Stimulated activated naive B cell treated with anti-CD40 and anti-IgM and Interleukin-4, amounts not matched to agents 10 μg/mL and 1 μg/mL and 100 μg/mL, for 72 hours (primary cell): ENCODE results near the gene LIMS1.
"Not testable (repeated sequence)": the region's sequence is repeated elsewhere in the genome, so short reads cannot be mapped to it uniquely, and the experiment has no call there.

Experiments
- ATAC-seq, 2 donors: fragments of 150-1000 bp; cut with Tn5 transposase; replicated peaks; 2 replicates each; pipeline ENCODE4 v1.10.0; 2021; ENCODE audit warnings: moderate library complexity in 1 of 2
- DNase-seq: peaks from one replicate; pipeline ENCODE4 v3.0.0; 2021
- H3K27ac Mint-ChIP-seq: one replicate; pipeline ENCODE4 v1.8.0; 2022; ENCODE audit warnings: mild to moderate bottlenecking, mixed read lengths
- H3K27me3 Mint-ChIP-seq, 2 donors: one replicate each; pipeline ENCODE4 v1.8.0; 2022; ENCODE audit warnings: mixed read lengths in 2 of 2
- H3K36me3 Mint-ChIP-seq, 2 donors: one replicate each; pipeline ENCODE4 v1.8.0; 2022; ENCODE audit warnings: mixed read lengths in 2 of 2, mild to moderate bottlenecking in 1 of 2
- H3K4me1 Mint-ChIP-seq, 2 donors: one replicate each; pipeline ENCODE4 v1.8.0; 2022; ENCODE audit warnings: mixed read lengths in 2 of 2, mild to moderate bottlenecking in 1 of 2
- H3K4me3 Mint-ChIP-seq, 2 donors: one replicate each; pipeline ENCODE4 v1.8.0; 2022; ENCODE audit warnings: mild to moderate bottlenecking in 2 of 2, mixed read lengths in 2 of 2, moderate library complexity in 1 of 2
- H3K9me3 Mint-ChIP-seq, 2 donors: one replicate each; pipeline ENCODE4 v1.8.0; 2022; ENCODE audit warnings: mixed read lengths in 2 of 2, mild to moderate bottlenecking in 1 of 2

The LIMS1 gene

DNA sequence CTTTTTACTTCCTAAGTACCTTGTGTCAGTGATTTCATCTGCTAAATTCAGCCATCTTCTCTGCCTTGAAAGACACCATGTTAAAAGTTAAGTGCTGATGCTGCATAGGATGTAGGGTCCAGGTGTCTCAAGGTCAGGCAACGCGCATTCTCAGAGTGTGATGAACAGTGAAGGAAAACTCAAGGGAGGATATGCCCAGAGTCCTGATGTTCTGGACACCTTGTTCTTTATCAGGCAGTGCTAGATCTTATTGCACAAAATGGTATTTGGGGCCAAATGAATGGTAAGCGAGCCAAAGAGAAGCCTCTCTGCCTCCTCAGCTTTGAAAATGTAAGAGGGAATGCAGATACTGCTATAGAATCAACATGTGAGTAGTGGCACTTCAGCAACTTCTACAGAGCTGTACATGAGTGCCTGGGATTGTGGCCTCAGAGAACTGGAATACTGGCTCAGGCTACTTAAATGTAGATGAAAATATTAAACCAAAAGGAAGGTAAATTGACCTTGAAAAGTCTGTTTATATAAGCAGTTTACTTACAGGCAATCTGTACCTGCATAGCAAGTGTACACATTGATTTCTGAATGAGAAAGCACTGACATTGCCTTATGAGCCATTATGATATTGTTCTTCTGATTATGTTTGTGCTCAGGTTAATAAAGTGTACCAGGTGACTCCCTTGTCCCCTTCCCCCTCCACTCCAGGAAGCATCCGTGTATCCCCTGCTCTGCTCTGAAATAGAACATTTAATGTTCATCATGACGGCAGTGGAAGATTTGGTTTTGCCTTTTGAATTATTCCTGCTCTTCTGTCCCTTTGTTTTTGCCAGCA is 98.3 kb downstream of the LIMS1 start:
- peak overlapping the region; percentile 47 for H3K27ac Mint-ChIP-seq
- H3K9me3 Mint-ChIP-seq, result no peaks in the 10 kb centered on the region
- ATAC-seq (no peak), DNase-seq (no peak)
- H3K4me3 Mint-ChIP-seq, result no peak overlapping the region
- peaks cover 9 to 12% of the 10 kb centered on the region in 2 donors for H3K36me3 Mint-ChIP-seq
- H3K27me3 Mint-ChIP-seq, result no peaks in the 10 kb centered on the region
- peaks cover 39 to 91% of the 10 kb centered on the region in 2 donors for H3K4me1 Mint-ChIP-seq

DNA sequence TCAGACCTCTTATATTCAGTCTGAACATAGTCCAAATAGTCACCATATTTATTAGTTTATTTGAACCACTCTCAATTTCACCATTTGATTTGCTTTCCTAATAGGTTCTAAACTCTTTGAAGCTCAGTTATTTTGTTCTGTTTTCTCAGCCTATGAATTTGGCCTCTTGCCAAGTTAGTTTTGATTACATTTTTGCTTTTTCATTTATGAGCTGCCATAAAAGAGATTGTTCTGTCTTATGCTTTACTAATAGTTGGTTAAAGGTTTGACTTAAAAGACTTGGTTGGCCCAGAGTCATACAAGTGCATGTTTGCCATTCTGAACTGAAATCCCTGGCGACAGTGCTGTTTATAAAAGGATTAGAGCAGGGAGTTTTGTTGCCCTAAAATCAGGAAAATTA is 99.1 kb downstream of the LIMS1 start:
- Mint-ChIP-seq H3K27me3 (no peaks in the 10 kb centered on the region), H3K27ac (no peak overlapping the region), H3K4me3 (no peak overlapping the region), H3K36me3 (peaks cover 12 to 14% of the 10 kb centered on the region in 2 donors), H3K9me3 (no peaks in the 10 kb centered on the region), H3K4me1 (peaks cover 40 to 93% of the 10 kb centered on the region in 2 donors)
- DNase-seq (no peak), ATAC-seq (no peak)

DNA sequence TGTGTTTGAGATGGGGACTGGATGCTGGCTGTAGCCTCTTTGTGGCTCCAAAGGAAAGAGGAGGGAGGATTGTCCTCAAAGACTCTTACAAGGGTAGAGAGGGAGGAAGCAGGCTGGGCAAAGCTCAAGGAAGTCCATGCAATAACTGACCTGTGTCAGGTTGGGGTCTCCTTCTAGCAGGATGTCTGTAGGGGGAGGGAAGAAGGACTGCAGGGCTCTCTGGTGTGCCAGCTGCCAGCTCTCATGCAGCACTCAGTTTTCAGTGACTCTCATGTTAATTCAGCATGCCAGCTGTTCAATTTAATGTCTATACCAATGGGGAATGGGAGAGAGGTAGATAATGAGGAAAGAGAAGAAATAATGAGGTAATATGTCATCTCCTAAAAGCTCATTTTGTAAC is 99.7 kb downstream of the LIMS1 start:
- DNase-seq (no peak), ATAC-seq (no peak)
- H3K27me3 Mint-ChIP-seq, result no peaks in the 10 kb centered on the region
- no peak overlapping the region for H3K4me3 Mint-ChIP-seq
- H3K27ac Mint-ChIP-seq, result no peak overlapping the region
- H3K4me1 Mint-ChIP-seq, result peaks cover 38 to 87% of the 10 kb centered on the region in 2 donors
- no peaks in the 10 kb centered on the region for H3K9me3 Mint-ChIP-seq
- H3K36me3 Mint-ChIP-seq, result peaks cover 10 to 14% of the 10 kb centered on the region in 2 donors

- Mint-ChIP-seq H3K9me3 (no peaks in the 10 kb centered on the region), H3K4me3 (no peak overlapping the region), H3K27me3 (no peaks in the 10 kb centered on the region), H3K4me1 (peaks cover 31 to 82% of the 10 kb centered on the region in 2 donors), H3K36me3 (peaks cover 8 to 11% of the 10 kb centered on the region in 2 donors), H3K27ac (peak overlapping the region; percentile 31)
- no peak for DNase-seq
- ATAC-seq, result no peak
Measured at GRCh38 chr2:108634576-108635160, 100.4 kb downstream of the LIMS1 start.

DNA sequence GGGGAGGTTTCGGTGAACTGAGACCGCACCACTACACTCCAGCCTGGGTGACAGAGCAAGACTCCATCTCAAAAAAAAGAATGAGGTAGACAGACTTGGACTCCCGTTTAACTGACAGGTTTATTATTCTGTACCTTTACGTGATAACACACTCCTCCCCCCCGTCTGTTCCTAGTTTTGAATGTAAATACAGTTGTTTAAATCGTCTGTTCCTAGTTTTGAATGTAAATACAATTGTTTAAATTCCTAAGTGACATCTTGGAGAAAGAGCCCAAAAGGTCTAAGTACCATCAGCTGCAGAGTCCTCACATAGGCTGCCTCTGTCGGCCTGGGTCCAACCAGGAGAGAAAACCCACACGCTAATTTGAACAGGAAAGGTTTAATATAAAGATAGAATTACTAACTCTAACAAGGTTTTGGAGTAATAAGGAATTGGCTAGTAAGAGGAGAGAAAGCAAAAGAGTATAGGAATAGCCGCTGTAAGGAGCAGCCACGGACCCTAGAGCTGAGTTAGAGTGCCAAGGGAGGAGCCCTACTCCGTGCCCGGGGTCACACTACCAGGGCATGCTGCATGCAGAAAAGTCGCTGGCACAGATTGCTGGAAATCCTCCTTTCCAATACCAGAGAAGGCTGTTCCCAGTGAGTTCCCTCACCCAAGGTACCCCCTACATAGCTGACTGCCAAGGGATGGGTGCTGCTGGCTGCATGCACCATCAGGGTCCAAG is 101.5 kb downstream of the LIMS1 start:
- DNase-seq, result no peak
- no peaks in the 10 kb centered on the region for H3K9me3 Mint-ChIP-seq
- peaks cover 8% of the 10 kb centered on the region in 2 donors for H3K36me3 Mint-ChIP-seq
- H3K27ac Mint-ChIP-seq, result no peak overlapping the region
- peaks cover 35 to 82% of the 10 kb centered on the region in 2 donors for H3K4me1 Mint-ChIP-seq
- H3K27me3 Mint-ChIP-seq, result no peaks in the 10 kb centered on the region
- no peak overlapping the region for H3K4me3 Mint-ChIP-seq
- ATAC-seq, result peak; percentile 1

DNA sequence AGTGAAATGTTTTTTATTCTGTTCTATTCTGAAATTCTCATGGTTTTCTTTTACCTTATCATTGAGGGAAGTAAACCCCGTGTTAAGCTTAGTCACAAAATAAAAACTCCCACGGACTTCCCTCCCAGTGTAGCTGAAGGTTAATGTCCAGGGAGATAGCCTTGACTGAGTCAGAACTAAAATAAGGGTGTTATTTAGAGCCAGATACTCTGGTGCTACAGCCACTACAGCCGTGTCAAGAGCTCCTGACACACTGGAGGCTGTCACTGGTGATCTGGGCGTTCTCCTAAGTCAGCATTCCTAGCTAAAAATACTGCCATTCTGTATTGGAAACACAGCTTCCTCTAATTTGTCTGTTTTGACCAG is 103.0 kb downstream of the LIMS1 start:
- peaks cover 8% of the 10 kb centered on the region in 2 donors for H3K36me3 Mint-ChIP-seq
- peak overlapping the region; percentile 29 to 50 for H3K4me3 Mint-ChIP-seq
- peaks cover 35 to 80% of the 10 kb centered on the region in 2 donors for H3K4me1 Mint-ChIP-seq
- ATAC-seq (peak; percentile 86 to 90), DNase-seq (no peak)
- no peaks in the 10 kb centered on the region for H3K9me3 Mint-ChIP-seq
- no peaks in the 10 kb centered on the region for H3K27me3 Mint-ChIP-seq
- peak overlapping the region; percentile 42 for H3K27ac Mint-ChIP-seq

DNA sequence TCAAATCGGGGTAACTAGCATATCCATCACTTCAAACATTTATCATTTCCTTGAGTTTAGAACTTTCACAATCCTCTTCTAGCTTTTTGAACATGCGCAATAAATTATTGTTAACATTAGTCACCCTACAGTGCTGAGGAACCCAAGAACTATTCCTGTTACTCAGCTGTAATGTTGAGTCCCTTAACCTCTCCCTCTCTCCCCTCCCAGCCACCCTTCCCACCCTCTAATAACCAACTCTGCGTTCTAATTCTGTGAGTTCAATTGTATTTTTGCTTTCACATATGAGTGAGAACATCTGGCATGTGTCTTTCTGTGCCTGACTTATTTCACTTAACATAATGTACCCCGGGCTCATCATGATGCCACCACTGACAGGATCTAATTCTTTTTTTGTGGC is 106.5 kb downstream of the LIMS1 start:
- Mint-ChIP-seq H3K9me3 (peaks cover 0 to 4% of the 10 kb centered on the region in 2 donors), H3K4me1 (peaks cover 27 to 51% of the 10 kb centered on the region in 2 donors), H3K36me3 (peaks cover 18 to 19% of the 10 kb centered on the region in 2 donors), H3K27ac (peak overlapping the region; percentile 39), H3K4me3 (no peak overlapping the region), H3K27me3 (no peaks in the 10 kb centered on the region)
- ATAC-seq (no peak), DNase-seq (no peak)

DNA sequence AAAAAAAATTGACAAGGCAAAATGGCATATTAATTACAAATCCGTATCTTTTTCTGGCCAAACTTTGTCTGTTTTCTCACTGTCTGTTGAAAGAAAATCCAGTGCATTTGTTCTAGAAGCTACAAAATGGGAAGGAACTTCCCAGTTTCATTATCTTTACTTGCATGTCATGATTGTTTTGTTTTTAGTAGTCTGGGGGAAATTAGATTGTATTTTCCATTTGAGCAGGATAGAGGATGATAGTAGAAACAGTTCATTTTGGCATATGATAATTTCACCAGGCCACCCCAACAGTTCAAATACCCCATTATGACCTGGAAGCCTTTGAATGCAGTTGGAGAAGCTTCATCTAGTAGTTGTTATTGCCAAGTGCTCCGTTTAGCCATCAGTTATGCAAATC is 107.5 kb downstream of the LIMS1 start:
- Mint-ChIP-seq H3K4me1 (peaks cover 24 to 41% of the 10 kb centered on the region in 2 donors), H3K27ac (no peak overlapping the region), H3K4me3 (peak overlapping the region in 1 of 2 donors; percentile 1), H3K9me3 (peaks cover 3 to 7% of the 10 kb centered on the region in 2 donors), H3K36me3 (peaks cover 24 to 25% of the 10 kb centered on the region in 2 donors), H3K27me3 (no peaks in the 10 kb centered on the region)
- DNase-seq (no peak), ATAC-seq (no peak)

- peaks cover 17 to 25% of the 10 kb centered on the region in 2 donors for H3K4me1 Mint-ChIP-seq
- no peaks in the 10 kb centered on the region for H3K27me3 Mint-ChIP-seq
- DNase-seq (no peak), ATAC-seq (no peak)
- peaks cover 20 to 24% of the 10 kb centered on the region in 2 donors for H3K36me3 Mint-ChIP-seq
- H3K27ac Mint-ChIP-seq, result no peak overlapping the region
- no peak overlapping the region for H3K4me3 Mint-ChIP-seq
- H3K9me3 Mint-ChIP-seq, result peaks cover 3 to 7% of the 10 kb centered on the region in 2 donors
Measured at GRCh38 chr2:108643261-108643849, 109.1 kb downstream of the LIMS1 start.

DNA sequence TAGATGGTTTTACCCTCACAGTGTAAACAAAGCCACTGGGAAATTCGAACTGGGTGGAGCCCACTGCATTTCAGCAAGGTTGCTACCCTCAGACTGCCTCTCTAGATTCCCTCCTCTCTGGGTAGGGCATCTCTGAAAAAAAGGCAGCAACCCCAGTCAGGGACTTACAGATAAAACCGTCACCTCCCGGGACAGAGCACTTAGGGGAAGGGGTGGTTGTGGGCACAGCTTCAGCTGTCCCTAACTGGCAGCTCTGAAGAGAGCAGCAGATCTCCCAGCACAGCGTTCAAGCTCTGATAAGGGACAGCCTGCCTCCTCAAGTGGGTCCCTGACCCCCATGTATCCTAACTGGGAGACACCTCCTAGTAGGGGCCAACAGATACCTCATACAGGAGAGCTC is 109.6 kb downstream of the LIMS1 start:
- not testable (repeated sequence) for H3K9me3 Mint-ChIP-seq, H3K27ac Mint-ChIP-seq, H3K4me3 Mint-ChIP-seq, DNase-seq, H3K27me3 Mint-ChIP-seq, ATAC-seq
- Mint-ChIP-seq H3K36me3 (peaks cover 20 to 24% of the 10 kb centered on the region in 2 donors), H3K4me1 (peaks cover 21 to 28% of the 10 kb centered on the region in 2 donors)

DNA sequence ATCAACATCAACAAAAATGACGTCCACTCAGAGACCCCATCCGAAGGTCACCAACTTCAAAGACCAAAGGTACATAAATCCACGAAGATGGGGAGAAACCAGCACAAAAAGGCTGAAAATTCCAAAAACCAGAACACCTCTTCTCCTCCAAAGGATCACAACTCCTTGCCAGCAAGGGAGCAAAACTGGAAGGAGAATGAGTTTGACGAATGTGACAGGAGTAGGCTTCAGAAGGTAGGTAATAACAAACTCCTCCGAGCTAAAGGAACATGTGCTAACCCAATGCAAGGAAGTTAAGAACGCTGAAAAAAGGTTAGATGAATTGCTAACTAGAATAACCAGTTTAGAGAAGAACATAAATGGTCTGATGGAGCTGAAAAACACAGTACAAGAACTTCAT is 110.2 kb downstream of the LIMS1 start:
- peaks cover 21 to 34% of the 10 kb centered on the region in 2 donors for H3K4me1 Mint-ChIP-seq
- not testable (repeated sequence) for ATAC-seq, H3K27ac Mint-ChIP-seq, H3K9me3 Mint-ChIP-seq, H3K4me3 Mint-ChIP-seq, DNase-seq, H3K27me3 Mint-ChIP-seq
- H3K36me3 Mint-ChIP-seq, result peaks cover 20 to 24% of the 10 kb centered on the region in 2 donors

GRCh38 chr2:108648796-108649195 is 114.5 kb downstream of the LIMS1 start:
- H3K36me3 Mint-ChIP-seq, result peaks cover 20 to 24% of the 10 kb centered on the region in 2 donors
- not testable (repeated sequence) for ATAC-seq, H3K27ac Mint-ChIP-seq, H3K9me3 Mint-ChIP-seq, H3K27me3 Mint-ChIP-seq, DNase-seq, H3K4me3 Mint-ChIP-seq
- peaks cover 15 to 22% of the 10 kb centered on the region in 2 donors for H3K4me1 Mint-ChIP-seq

DNA sequence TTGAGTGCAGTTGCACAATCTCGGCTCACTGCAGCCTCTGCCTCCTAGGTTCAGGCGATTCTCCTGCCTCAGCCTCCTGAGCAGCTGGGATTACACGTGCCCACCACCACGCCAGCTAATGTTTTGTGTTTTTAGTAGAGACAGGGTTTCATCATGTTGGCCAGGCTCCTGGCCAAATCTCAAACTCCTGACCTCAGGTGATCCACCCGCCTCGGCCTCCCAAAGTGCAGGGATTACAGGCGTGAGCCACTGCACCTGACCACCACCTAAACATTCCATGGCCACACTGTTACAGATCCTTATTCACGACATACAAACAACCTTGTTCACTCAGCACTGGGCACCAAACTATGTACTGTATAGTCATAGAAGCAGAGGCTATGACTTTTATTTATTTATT is 116.2 kb downstream of the LIMS1 start:
- ATAC-seq, DNase-seq, H3K4me3 Mint-ChIP-seq, H3K27me3 Mint-ChIP-seq, H3K9me3 Mint-ChIP-seq: not testable (repeated sequence)
- peaks cover 18 to 30% of the 10 kb centered on the region in 2 donors for H3K4me1 Mint-ChIP-seq
- H3K36me3 Mint-ChIP-seq, result peaks cover 9 to 11% of the 10 kb centered on the region in 2 donors
- H3K27ac Mint-ChIP-seq, result peak overlapping the region; percentile 56

DNA sequence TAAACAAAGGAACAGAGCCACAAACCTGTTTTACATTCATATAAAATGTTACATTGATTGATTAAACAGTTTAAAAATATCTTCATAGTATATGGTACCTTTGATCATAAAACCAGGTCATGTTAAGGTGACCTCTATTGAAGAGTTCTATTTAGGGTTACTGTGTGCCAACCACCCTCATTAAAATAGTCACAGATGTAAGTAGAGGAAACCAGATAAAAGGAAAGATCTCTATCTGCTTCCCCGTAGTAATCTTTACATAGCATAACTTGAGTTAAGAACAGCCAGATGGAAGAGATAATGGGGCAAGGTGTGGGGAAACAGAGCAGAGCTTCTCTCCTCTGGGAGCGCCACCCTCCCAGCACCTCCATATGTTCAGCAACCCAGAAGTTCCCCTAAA is 117.2 kb downstream of the LIMS1 start:
- not testable (repeated sequence) for DNase-seq, H3K27me3 Mint-ChIP-seq, H3K9me3 Mint-ChIP-seq, H3K4me3 Mint-ChIP-seq, ATAC-seq, H3K36me3 Mint-ChIP-seq, H3K27ac Mint-ChIP-seq
- peaks cover 16 to 30% of the 10 kb centered on the region in 2 donors for H3K4me1 Mint-ChIP-seq
